Endodermal cell (in vitro differentiated cells): ENCODE measurements around the gene ROGDI. TPM values are rescaled to one million over a fixed set of nuclear protein-coding genes. Genes with fewer than 3 reads are reported as not detected.

Experiments
- DNase-seq: peaks from one replicate; pipeline ENCODE4 v3.0.0-alpha.2; 2017
- H3K27ac ChIP-seq: 2 replicates; pipeline ENCODE4 v1.5.1; 2013; ENCODE audit warnings: mild to moderate bottlenecking, low read depth, low read length, moderate library complexity
- H3K27me3 ChIP-seq: 2 replicates; pipeline ENCODE4 v1.6.1; 2013; ENCODE audit warnings: mild to moderate bottlenecking, low read length, moderate library complexity; ENCODE audit not compliant: insufficient read depth, control insufficient read depth, poor library complexity, severe bottlenecking
- H3K36me3 ChIP-seq: 2 replicates; pipeline ENCODE4 v1.7.0; 2013; ENCODE audit warnings: mild to moderate bottlenecking, low read length, moderate library complexity; ENCODE audit not compliant: control insufficient read depth, insufficient read depth
- H3K4me1 ChIP-seq: one replicate; pipeline ENCODE4 v1.7.0; 2013; ENCODE audit warnings: low read length; ENCODE audit not compliant: control insufficient read depth, insufficient read depth
- H3K4me3 ChIP-seq: 2 replicates; pipeline ENCODE4 v1.5.1; 2013; ENCODE audit warnings: mild to moderate bottlenecking, low read length, moderate library complexity
- H3K9ac ChIP-seq: 2 replicates; pipeline ENCODE4 v1.6.1; 2013; ENCODE audit warnings: mild to moderate bottlenecking, low read length, moderate library complexity; ENCODE audit not compliant: poor library complexity, severe bottlenecking; ENCODE audit errors: extremely low read depth
- H3K9me3 ChIP-seq: 2 replicates; pipeline ENCODE4 v1.6.1; 2013; ENCODE audit warnings: mild to moderate bottlenecking, low read length, moderate library complexity; ENCODE audit not compliant: control insufficient read depth
- H3K27ac Mint-ChIP-seq: 2 replicates; pipeline ENCODE4 v1.8.0; 2020; ENCODE audit warnings: mixed read lengths
- H3K27me3 Mint-ChIP-seq: 2 replicates; pipeline ENCODE4 v1.8.0; 2021; ENCODE audit warnings: mild to moderate bottlenecking, mixed read lengths; ENCODE audit not compliant: insufficient read depth
- H3K36me3 Mint-ChIP-seq: 2 replicates; pipeline ENCODE4 v1.8.0; 2020; ENCODE audit warnings: low read depth, mixed read lengths
- H3K4me1 Mint-ChIP-seq: 2 replicates; pipeline ENCODE4 v1.8.0; 2020; ENCODE audit warnings: mixed read lengths
- H3K4me3 Mint-ChIP-seq: 2 replicates; pipeline ENCODE4 v1.8.0; 2020; ENCODE audit warnings: mild to moderate bottlenecking, moderate library complexity, mixed read lengths
- H3K9me3 Mint-ChIP-seq: 2 replicates; pipeline ENCODE4 v1.8.0; 2020; ENCODE audit warnings: mild to moderate bottlenecking, mixed read lengths
- WGBS, 2 experiments: methylation state at CpG; one replicate each; pipeline versions ENCODE4 v1.1.5 to v1.1.7; 2013; ENCODE audit warnings: missing lambda C conversion rate in 2 of 2, mixed read lengths in 1 of 2; ENCODE audit not compliant: insufficient coverage in 1 of 2, insufficient read length in 1 of 2; 5-methylcytosine and 5-hydroxymethylcytosine counted together
- total RNA-seq, 2 donors: library from RNA; stranded (reverse); fragmentation: NEBNext Ultra II Directional in 1 of 2; extraction: Animal tissue kit (Norgen Biotek cat#: 25700) in 1 of 2; gene quantifications; 2 replicates in 1 of 2; 3 replicates in 1 of 2; pipeline ENCODE4 v1.2.1, GENCODE V29; 2021
- TF ChIP-seq, protein P1 (sequence below): fragments of 200-600 bp; sonication (generic); conservative IDR thresholded peaks from 2 replicates; pipeline ENCODE4 v1.5.0; 2021; ENCODE audit warnings: antibody characterized with exemption, mild to moderate bottlenecking

The ROGDI gene
- total RNA-seq, 2 donors from 2014 or later = 46.2 to 49.0 TPM

DNA sequence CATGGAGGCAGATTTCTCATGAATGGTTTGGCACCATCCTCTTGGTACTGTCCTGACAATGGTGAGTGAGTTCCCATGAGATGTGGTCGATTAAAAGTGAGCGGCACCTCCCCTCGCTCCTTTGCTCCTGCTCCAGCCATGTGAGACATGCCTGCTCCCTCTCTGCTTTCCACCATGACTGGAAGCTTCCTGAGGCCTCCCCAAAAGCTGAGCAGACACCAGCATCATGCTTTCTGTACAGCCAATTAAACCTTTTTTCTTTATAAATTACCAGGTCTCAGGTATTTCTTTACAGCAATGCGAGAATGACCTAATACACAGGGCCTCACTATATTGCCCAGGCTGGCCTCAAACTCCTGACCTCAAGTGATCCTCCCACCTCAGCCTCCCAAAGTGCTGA lies 47.6 kb downstream of the ROGDI start:
- Histone ChIP-seq H3K9ac (no peak overlapping the region), H3K27ac (no peak overlapping the region), H3K9me3 (peaks cover 17% of the 10 kb centered on the region), H3K36me3 (peaks cover 65% of the 10 kb centered on the region), H3K4me1 (no peaks in the 10 kb centered on the region), H3K27me3 (no peaks in the 10 kb centered on the region), H3K4me3 (no peak overlapping the region)
- TF ChIP-seq, protein P1, sequence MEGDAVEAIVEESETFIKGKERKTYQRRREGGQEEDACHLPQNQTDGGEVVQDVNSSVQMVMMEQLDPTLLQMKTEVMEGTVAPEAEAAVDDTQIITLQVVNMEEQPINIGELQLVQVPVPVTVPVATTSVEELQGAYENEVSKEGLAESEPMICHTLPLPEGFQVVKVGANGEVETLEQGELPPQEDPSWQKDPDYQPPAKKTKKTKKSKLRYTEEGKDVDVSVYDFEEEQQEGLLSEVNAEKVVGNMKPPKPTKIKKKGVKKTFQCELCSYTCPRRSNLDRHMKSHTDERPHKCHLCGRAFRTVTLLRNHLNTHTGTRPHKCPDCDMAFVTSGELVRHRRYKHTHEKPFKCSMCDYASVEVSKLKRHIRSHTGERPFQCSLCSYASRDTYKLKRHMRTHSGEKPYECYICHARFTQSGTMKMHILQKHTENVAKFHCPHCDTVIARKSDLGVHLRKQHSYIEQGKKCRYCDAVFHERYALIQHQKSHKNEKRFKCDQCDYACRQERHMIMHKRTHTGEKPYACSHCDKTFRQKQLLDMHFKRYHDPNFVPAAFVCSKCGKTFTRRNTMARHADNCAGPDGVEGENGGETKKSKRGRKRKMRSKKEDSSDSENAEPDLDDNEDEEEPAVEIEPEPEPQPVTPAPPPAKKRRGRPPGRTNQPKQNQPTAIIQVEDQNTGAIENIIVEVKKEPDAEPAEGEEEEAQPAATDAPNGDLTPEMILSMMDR = no peak
- Mint-ChIP-seq H3K27me3 (no peaks in the 10 kb centered on the region), H3K27ac (no peak overlapping the region), H3K4me3 (no peak overlapping the region), H3K4me1 (no peaks in the 10 kb centered on the region), H3K36me3 (peaks cover 63% of the 10 kb centered on the region), H3K9me3 (peaks cover 17% of the 10 kb centered on the region)
- 89 to 100% methylated on average over 4 of the region's 4 CpGs for WGBS, 2 experiments
- no peak for DNase-seq

DNA sequence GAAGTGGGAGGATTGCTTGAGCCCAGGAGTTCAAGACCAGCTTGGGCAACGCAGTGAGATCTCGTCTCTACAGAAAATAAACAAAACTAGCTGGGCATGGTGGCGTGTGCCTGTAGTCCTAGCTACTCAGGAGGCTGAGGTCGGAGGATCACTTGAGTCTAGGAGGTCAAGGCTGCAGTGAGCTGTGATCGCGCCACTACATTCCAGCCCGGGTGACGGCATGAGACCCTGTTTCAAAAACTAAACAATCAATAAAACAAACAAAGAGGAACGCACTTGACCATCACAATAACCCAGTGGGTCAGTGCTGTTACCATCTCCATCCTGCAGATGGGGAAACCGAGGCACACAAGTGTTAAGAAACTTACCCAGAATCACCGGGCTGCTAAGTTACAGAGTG lies 49.2 kb downstream of the ROGDI start:
- Histone ChIP-seq H3K9me3 (peaks cover 17% of the 10 kb centered on the region), H3K27me3 (no peaks in the 10 kb centered on the region), H3K4me3 (no peak overlapping the region), H3K9ac (no peak overlapping the region), H3K27ac (no peak overlapping the region), H3K4me1 (no peaks in the 10 kb centered on the region), H3K36me3 (peaks cover 56% of the 10 kb centered on the region)
- WGBS, 2 experiments = 93 to 94% methylated on average over 6 to 11 of the region's 11 CpGs
- no peak for DNase-seq
- H3K4me3 Mint-ChIP-seq = no peak overlapping the region
- H3K27ac Mint-ChIP-seq = no peak overlapping the region
- TF ChIP-seq, protein P1 = no peak
- peaks cover 49% of the 10 kb centered on the region for H3K36me3 Mint-ChIP-seq
- H3K4me1 Mint-ChIP-seq = no peaks in the 10 kb centered on the region
- H3K9me3 Mint-ChIP-seq = peaks cover 17% of the 10 kb centered on the region
- H3K27me3 Mint-ChIP-seq = no peaks in the 10 kb centered on the region

DNA sequence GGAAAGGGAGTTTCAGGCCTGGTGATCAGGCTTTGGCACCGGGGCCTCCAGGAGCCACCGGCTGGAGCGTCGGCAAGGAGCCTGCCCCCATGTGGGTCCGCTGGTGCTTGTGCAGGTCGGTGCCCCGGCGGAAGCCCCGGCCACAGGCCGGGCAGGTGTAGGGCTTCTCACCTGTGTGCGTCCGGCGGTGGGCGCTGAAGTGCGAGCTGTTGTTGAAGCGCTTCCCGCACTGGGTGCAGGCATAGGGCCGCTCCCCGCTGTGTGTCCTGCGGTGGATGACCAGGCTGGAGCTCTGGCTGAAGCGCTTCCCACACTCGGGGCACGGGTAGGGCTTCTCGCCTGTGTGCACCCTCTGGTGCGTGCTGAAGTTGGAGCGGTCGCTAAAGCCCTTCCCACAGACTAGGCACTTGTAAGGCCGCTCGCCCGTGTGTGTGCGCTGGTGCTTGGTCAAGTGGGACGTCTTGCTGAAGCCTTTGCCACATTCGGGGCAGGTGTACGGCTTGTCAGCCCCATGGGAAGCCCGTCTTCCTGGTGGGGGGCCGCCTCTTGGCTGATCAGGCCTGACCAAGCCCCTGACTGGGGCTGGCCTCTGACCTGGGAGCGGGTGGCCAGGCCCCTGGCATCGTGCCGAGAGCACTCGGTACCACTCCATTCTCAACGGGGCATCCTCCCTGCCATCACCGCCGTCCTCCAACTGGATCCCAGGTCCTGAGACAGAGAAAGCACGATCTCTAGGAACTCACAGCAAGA lies 49.9 kb downstream of the ROGDI start:
- Mint-ChIP-seq H3K9me3 (peaks cover 17% of the 10 kb centered on the region), H3K4me3 (no peak overlapping the region), H3K36me3 (peaks cover 46% of the 10 kb centered on the region), H3K27ac (no peak overlapping the region), H3K4me1 (no peaks in the 10 kb centered on the region), H3K27me3 (no peaks in the 10 kb centered on the region)
- 96% methylated on average over 30 to 44 of the region's 44 CpGs for WGBS, 2 experiments
- TF ChIP-seq, protein P1 = no peak
- Histone ChIP-seq H3K9me3 (peaks cover 17% of the 10 kb centered on the region), H3K4me3 (no peak overlapping the region), H3K27ac (no peak overlapping the region), H3K9ac (no peak overlapping the region), H3K27me3 (no peaks in the 10 kb centered on the region), H3K36me3 (peaks cover 56% of the 10 kb centered on the region), H3K4me1 (no peaks in the 10 kb centered on the region)
- DNase-seq = no peak
